Glutamatergic neuron (in vitro differentiated cells): ENCODE results near the gene ATP9A. TPM values are rescaled to one million over a fixed set of nuclear protein-coding genes. Genes with fewer than 3 reads are reported as not detected.

Source experiments
- DNase-seq: peaks from one replicate; pipeline ENCODE4 v3.0.0; 2022
- H3K27ac Mint-ChIP-seq: one replicate; pipeline ENCODE4 v1.8.0; 2020; ENCODE audit warnings: mild to moderate bottlenecking, mixed read lengths, inconsistent platforms; ENCODE audit not compliant: unreplicated experiment
- H3K27me3 Mint-ChIP-seq: one replicate; pipeline ENCODE4 v1.8.0; 2020; ENCODE audit warnings: mild to moderate bottlenecking, moderate library complexity, mixed read lengths, inconsistent platforms; ENCODE audit not compliant: unreplicated experiment
- H3K36me3 Mint-ChIP-seq: one replicate; pipeline ENCODE4 v1.8.0; 2020; ENCODE audit warnings: mild to moderate bottlenecking, mixed read lengths, inconsistent platforms; ENCODE audit not compliant: unreplicated experiment
- H3K4me1 Mint-ChIP-seq: one replicate; pipeline ENCODE4 v1.8.0; 2020; ENCODE audit warnings: mild to moderate bottlenecking, low read depth, mixed read lengths, inconsistent platforms; ENCODE audit not compliant: unreplicated experiment
- H3K4me3 Mint-ChIP-seq: one replicate; pipeline ENCODE4 v1.8.0; 2020; ENCODE audit warnings: mild to moderate bottlenecking, mixed read lengths, inconsistent platforms; ENCODE audit not compliant: unreplicated experiment
- H3K9me3 Mint-ChIP-seq: one replicate; pipeline ENCODE4 v1.8.0; 2020; ENCODE audit warnings: mild to moderate bottlenecking, moderate library complexity, mixed read lengths, inconsistent platforms; ENCODE audit not compliant: unreplicated experiment
- total RNA-seq: library from RNA; stranded (reverse); fragmentation: NEBNext Ultra II Directional; extraction: Animal tissue kit (Norgen Biotek cat#: 25700); gene quantifications from one replicate; pipeline ENCODE4 v1.2.1, GENCODE V29; 2021; ENCODE audit not compliant: unreplicated experiment
- TF ChIP-seq, protein P1 (sequence below): fragments of 200-600 bp; sonication (generic); IDR thresholded peaks from one replicate; pipeline ENCODE4 v1.5.0; 2021; ENCODE audit not compliant: partially characterized antibody, unreplicated experiment

Gene ATP9A
- total RNA-seq, 1 donor from 2014 or later, result 66.1 TPM

- Mint-ChIP-seq H3K4me3 (peak overlapping the region; percentile 75), H3K27ac (no peak overlapping the region), H3K27me3 (peaks cover 18% of the 10 kb centered on the region), H3K4me1 (peaks cover 3% of the 10 kb centered on the region), H3K36me3 (no peaks in the 10 kb centered on the region), H3K9me3 (no peaks in the 10 kb centered on the region)
- TF ChIP-seq, protein P1, sequence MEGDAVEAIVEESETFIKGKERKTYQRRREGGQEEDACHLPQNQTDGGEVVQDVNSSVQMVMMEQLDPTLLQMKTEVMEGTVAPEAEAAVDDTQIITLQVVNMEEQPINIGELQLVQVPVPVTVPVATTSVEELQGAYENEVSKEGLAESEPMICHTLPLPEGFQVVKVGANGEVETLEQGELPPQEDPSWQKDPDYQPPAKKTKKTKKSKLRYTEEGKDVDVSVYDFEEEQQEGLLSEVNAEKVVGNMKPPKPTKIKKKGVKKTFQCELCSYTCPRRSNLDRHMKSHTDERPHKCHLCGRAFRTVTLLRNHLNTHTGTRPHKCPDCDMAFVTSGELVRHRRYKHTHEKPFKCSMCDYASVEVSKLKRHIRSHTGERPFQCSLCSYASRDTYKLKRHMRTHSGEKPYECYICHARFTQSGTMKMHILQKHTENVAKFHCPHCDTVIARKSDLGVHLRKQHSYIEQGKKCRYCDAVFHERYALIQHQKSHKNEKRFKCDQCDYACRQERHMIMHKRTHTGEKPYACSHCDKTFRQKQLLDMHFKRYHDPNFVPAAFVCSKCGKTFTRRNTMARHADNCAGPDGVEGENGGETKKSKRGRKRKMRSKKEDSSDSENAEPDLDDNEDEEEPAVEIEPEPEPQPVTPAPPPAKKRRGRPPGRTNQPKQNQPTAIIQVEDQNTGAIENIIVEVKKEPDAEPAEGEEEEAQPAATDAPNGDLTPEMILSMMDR, result no peak
- DNase-seq, result no peak
Observed at GRCh38 chr20:51562027-51562331, 206.2 kb downstream of the ATP9A start.

GRCh38 chr20:51560550-51561307 lies 207.5 kb downstream of the ATP9A start:
- H3K27ac Mint-ChIP-seq, result no peak overlapping the region
- H3K4me1 Mint-ChIP-seq, result peaks cover 3% of the 10 kb centered on the region
- no peak for DNase-seq
- H3K27me3 Mint-ChIP-seq, result peaks cover 18% of the 10 kb centered on the region
- H3K4me3 Mint-ChIP-seq, result peak overlapping the region; percentile 21
- TF ChIP-seq, protein P1, result no peak
- no peaks in the 10 kb centered on the region for H3K9me3 Mint-ChIP-seq
- H3K36me3 Mint-ChIP-seq, result peaks cover 3% of the 10 kb centered on the region

GRCh38 chr20:51560042-51560441 lies 208.1 kb downstream of the ATP9A start:
- TF ChIP-seq, protein P1, result no peak
- H3K4me1 Mint-ChIP-seq, result peaks cover 3% of the 10 kb centered on the region
- no peak overlapping the region for H3K4me3 Mint-ChIP-seq
- no peaks in the 10 kb centered on the region for H3K9me3 Mint-ChIP-seq
- DNase-seq, result no peak
- H3K27me3 Mint-ChIP-seq, result peaks cover 20% of the 10 kb centered on the region
- H3K36me3 Mint-ChIP-seq, result peaks cover 5% of the 10 kb centered on the region
- no peak overlapping the region for H3K27ac Mint-ChIP-seq

- H3K4me1 Mint-ChIP-seq, result no peaks in the 10 kb centered on the region
- H3K4me3 Mint-ChIP-seq, result no peak overlapping the region
- H3K9me3 Mint-ChIP-seq, result no peaks in the 10 kb centered on the region
- peaks cover 10% of the 10 kb centered on the region for H3K36me3 Mint-ChIP-seq
- H3K27me3 Mint-ChIP-seq, result peaks cover 5% of the 10 kb centered on the region
- no peak overlapping the region for H3K27ac Mint-ChIP-seq
- DNase-seq, result no peak
- TF ChIP-seq, protein P1, result no peak
Observed at GRCh38 chr20:51554538-51555165, 213.5 kb downstream of the ATP9A start.

DNA sequence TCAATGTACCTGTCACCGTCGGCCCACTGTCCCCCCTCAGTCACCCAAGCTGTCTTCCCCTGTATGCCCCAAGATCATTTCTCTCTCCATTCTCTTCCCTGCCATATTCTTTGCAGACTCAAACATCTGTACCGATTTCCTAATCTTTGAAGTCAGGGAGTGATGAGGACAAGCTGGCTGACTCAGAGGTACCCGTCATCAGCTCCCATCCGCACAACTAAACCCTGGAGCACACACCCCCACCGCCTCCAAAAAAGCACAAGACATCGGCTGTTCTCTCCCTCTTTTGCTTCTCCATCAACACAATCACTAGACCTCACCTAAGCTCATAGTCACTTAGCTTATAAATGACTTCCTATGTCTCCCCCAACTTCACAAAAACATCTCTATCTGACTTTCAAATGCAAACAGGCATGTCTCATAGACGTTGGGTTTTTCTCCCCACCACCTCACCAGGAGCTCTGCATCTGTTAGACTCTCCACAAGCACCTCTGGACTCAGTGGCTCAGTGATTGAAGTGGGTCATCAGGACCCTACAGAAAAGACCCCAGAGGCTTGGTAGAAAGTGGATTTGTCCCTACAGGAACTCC lies 214.2 kb downstream of the ATP9A start:
- H3K36me3 Mint-ChIP-seq, result peaks cover 10% of the 10 kb centered on the region
- no peaks in the 10 kb centered on the region for H3K9me3 Mint-ChIP-seq
- H3K4me1 Mint-ChIP-seq, result no peaks in the 10 kb centered on the region
- peaks cover 2% of the 10 kb centered on the region for H3K27me3 Mint-ChIP-seq
- DNase-seq, result no peak
- TF ChIP-seq, protein P1, result no peak
- H3K27ac Mint-ChIP-seq, result no peak overlapping the region
- H3K4me3 Mint-ChIP-seq, result no peak overlapping the region
